RCC 7860 (cell line): Measurements from ENCODE around the gene SERPINA5.
"Not testable (repeated sequence)": the region's sequence is repeated elsewhere in the genome, so short reads cannot be mapped to it uniquely, and the experiment has no call there.

Experiments used
- DNase-seq: peaks from one replicate; pipeline ENCODE4 v3.0.0-alpha.2; 2015; ENCODE audit warnings: low spot score
- FAIRE-seq: peaks from 2 replicates; lab custom pipeline; 2012; peaks lifted over from hg19 to GRCh38; lab: Jason Lieb, UNC

Gene SERPINA5

DNA sequence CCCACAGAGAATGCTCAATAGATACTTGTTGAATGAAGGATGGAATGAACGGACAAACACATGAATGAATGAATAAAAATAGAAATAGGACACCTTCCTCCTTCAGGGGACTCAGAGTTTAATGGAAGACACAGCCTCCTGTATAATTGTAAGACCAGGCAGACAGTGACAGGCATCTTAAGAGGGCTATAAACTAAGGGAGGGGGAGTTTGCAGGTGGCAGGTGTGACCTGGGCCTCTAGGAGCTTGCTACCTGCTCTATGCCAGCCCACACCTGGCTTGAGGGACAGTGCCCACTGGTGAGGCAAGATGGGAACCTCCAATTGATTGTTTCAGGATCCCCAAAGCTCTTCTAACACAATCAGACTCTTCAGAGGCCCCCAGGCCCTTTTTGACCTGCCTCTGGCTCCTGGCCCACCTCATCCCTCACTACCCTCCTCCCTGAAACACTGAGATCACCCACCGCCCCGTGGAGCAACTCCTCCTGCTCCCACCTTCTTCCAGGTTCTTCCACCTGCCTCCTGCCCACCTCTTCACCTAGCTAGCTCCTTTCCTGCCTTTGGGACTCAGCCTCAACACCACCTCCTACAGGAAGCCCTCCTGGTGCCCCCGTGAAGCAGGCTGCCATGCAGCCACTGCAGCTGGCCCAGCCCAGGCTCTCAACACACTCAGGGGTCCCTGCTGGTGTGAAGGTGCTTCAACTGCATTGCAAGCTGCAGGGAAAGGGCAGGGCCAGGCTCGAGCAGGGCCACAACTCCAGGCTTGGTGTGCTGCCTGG, 40.3 kb downstream of the SERPINA5 start:
- FAIRE-seq, result no peak
- no peak for DNase-seq

DNA sequence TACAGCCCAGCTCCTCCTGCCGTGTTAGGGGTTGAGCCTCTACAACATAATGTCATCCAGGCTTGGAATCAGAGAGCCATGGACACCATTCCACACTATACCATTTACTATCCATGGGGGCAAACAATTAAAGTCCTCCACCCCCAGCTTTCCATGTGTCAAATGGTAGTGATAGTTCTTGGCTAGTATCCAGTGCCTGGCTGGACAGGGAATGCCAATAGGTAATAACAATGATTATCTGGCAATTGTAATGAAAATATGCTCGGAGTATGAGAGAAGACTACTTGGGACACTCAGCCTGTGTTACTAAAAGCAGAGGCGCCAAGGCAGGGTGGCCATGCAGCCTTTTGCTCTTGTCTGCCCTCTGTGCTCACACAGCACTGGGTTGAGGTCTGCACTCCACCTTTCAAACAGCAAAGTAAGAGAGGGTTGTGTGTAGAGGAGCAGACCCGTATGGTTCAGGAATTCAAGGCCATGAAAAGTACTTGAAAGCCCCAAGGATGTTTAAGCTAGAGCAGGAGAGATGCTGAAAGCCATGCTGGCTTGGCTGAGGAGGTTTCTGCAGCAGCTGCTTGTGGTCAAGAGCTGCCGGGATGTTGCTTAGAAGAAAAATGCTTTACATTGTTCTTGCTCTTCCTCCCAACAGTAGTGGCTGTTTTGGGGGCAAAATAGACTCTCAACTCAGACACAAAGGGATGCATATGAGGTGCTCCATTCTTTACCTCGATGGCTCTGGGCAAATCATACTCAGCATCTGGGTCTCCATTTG, 41.6 kb downstream of the SERPINA5 start:
- DNase-seq (no peak), FAIRE-seq (no peak)

DNA sequence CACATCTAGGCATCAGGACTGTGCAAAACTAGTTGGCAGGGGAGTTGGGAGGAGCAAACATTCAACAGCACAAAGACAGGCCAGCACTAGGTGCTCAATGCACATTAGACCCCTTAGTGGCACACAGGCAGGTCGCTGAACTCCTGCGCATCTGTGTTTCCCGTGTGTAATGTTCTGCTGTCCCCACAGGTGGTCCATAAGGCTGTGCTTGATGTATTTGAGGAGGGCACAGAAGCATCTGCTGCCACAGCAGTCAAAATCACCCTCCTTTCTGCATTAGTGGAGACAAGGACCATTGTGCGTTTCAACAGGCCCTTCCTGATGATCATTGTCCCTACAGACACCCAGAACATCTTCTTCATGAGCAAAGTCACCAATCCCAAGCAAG, 42.2 kb downstream of the SERPINA5 start:
- DNase-seq, result no peak
- FAIRE-seq, result no peak

GRCh38 chr14:94623856-94624499, 42.8 kb downstream of the SERPINA5 start:
- DNase-seq, result no peak

DNA sequence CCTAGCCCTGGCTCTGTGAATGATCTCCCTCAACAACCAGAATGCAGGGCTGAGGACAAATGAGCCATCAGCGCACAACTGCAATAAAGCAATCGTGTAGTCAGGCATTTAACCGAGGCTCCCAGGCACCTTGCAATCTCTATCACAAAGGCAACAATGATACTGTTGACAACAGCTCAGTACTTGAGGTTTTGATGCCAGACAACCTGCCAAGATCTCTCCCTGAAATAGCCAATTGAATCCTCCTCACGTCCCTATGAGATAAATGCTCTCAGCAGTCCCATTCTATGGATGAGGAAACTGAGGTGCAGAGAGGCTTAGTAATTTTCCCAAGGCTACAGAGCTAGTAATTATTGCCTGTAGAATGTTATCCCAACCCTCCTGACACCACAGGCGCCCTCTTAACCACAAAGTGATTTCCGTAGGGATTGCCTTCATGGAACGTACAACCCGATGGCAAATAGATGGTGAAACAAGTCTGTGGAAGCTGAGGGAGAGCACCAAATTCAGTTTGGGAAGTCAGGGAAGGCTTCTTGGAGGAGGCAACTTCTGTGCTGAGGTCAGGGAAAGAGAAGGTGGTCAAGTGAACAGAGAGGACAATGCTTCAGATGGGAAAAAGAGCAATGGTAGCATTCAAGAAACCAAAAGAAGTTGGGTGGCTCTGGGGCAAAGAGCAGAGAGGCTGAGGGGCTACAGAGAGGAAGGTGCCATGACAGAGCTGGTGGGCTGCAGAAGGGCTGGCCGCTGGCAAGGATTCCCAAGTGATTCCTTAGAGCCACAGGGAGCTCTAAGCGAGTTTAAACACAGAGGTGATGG, 43.5 kb downstream of the SERPINA5 start:
- no peak for FAIRE-seq

More at GRCh38 chr14:94623856-94624499, 42.8 kb downstream of the SERPINA5 start:
- FAIRE-seq, result no peak

GRCh38 chr14:94625353-94625635, 44.1 kb downstream of the SERPINA5 start:
- FAIRE-seq (no peak), DNase-seq (no peak)

More for the DNA sequence above, 43.5 kb downstream of the SERPINA5 start:
- no peak for DNase-seq

GRCh38 chr14:94628578-94628977, 47.4 kb downstream of the SERPINA5 start:
- DNase-seq (no peak), FAIRE-seq (no peak)

GRCh38 chr14:94630396-94630795, 49.2 kb downstream of the SERPINA5 start:
- FAIRE-seq (no peak), DNase-seq (no peak)

- FAIRE-seq, result no peak
Observed at GRCh38 chr14:94631050-94631449, 49.8 kb downstream of the SERPINA5 start.

DNA sequence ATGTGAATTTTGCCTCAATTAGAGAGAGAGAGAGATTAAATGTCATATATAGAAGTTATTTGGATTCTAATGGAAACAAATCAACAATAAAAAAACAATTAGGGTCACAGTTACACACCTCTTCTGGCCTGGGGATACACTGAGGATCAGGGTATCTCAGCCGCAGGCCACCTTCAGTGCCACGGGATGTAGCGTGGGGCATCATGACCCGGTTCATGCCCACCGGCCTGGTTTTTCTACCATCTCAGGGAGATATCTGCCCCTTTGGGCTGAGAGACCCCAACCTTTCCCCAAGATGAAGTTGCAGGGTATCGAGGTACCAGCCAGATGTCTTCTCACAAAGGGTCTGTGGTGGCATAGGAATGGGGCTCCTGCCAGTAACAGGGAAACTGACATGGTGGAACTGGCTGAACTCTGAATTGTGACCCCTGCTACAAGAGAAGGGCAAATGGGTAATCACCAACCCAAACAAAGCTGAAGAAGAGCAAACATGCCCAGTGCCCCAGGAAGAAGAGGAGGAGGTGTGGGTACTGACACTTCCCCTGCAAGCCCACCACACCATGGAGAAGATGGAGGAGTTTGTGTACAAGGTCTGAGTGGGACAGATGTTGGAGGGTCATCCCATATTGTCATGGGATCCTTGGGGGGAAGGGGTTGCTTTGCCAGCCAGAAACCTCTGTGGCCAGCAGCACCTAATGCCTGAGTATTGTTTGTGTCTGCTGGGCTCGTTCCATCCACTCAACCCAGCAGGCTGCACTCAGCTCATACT, 50.5 kb downstream of the SERPINA5 start:
- DNase-seq (no peak), FAIRE-seq (no peak)

More at GRCh38 chr14:94631050-94631449, 49.8 kb downstream of the SERPINA5 start:
- no peak for DNase-seq

DNA sequence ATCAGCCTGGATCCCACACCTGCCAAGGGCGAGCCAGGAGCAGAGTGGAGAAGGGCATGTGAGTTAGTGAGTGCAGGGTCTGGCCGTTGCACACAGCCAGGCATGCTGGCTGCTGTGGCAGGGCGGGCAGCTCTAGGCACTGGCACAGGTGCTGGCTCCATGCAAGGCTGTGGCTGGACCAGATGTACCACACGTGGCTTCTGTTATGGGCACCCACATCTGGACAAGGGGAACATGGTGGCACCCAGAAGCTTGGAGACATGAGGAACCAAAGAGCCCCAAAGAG, 51.0 kb downstream of the SERPINA5 start:
- no peak for DNase-seq
- FAIRE-seq, result no peak

DNA sequence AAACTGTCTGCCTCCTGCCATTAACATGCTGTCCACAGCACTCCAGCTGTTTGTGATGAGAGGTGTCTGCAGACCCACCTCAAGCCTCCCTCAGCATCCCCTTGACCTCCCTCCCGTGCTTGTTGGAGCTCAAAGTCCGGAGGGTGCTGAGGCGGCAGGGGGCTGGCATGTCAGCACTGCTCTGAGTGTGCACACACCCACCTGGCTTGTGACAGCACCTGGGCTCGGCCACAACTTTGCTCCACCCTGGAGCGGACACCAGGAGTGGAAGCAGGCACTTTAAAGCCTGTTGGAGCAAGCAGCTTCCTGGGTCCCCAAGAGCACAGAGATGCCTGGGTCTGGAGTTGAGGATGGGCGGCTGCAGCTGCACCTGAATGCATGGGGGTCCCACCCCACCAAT, 51.9 kb downstream of the SERPINA5 start:
- no peak for DNase-seq
- no peak for FAIRE-seq

GRCh38 chr14:94635154-94635553, 53.9 kb downstream of the SERPINA5 start:
- no peak for FAIRE-seq
- no peak for DNase-seq

- FAIRE-seq (no peak), DNase-seq (no peak)
Observed at GRCh38 chr14:94636744-94637412, 55.7 kb downstream of the SERPINA5 start.

DNA sequence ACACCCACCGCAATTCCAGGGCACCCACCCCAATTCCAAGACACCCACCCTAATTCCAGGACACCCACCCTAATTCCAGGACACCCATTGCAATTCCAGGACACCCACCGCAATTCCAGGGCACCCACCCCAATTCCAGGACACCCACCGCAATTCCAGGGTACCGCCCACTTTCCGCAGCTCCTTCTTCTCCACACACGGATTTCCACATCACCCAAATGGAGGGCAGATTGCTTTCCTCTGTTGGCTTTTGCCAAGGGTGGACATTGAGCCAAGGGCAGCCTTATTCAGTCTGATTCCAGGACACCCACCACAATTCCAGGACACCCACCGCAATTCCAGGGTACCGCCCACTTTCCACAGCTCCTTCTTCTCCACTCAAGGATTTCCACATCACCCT, 56.6 kb downstream of the SERPINA5 start:
- FAIRE-seq, DNase-seq: not testable (repeated sequence)

DNA sequence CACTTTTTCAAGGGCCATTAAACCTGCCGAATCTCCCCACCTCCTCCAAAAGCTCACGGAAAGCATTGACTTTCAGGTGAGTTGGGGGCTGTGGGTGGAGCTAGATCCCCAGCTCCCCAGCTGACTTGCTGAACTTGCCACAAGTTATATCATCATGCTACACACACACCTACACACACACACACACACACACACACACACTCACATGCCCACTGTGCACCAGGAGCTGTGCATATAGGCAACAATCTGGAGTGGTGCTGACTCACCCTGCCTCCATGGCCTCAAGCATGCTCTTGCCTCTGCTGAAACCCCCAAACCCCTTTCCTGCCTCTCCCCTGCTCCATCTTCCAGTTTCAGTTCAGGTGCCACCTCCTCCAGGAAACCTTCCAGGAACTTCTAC, 57.1 kb downstream of the SERPINA5 start:
- DNase-seq (no peak), FAIRE-seq (no peak)

GRCh38 chr14:94638961-94639817, 58.0 kb downstream of the SERPINA5 start:
- no peak for DNase-seq
- FAIRE-seq, result no peak

DNA sequence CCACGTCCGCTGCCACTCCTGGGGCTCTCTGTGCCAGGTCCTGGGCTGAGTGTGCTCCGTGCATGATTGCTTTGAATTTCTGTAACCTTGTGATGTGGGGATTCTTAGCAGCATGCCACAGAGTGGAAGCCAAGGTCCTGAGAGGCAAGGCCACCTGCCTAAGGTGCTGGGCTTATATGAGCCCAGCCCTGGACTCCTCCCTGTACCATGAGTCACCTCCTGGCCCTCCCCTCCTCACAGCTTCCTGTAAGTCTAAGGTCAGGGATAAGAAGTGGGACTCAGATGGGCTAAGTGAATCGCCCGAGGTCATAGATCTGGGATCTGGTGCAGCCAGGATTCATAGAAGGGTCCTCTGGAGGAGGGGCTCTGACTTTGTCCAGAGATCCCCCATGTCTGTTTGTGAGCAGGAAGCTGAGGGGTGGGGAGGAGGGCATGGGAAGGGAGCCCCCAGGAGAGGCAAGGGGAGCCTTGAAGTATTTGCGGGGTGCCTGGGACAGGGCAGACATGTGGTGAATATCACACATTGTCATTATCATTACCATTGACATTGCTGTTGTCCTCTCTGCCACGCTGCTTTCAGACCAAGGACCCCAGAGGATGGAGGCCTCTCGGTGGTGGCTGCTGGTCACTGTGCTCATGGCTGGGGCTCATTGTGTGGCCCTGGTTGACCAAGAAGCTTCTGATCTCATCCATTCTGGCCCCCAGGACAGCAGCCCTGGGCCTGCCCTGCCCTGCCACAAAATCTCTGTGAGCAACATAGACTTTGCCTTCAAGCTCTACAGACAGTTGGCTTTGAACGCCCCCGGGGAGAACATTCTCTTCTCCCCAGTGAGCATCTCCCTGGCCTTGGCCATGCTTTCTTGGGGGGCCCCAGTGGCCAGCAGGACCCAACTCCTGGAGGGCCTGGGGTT, 59.8 kb downstream of the SERPINA5 start:
- DNase-seq, result no peak
- FAIRE-seq, result no peak
